Measurements from ENCODE around the gene SNUPN.
"Not testable (repeated sequence)": the region's sequence is repeated elsewhere in the genome, so short reads cannot be mapped to it uniquely, and the experiment has no call there.

The SNUPN gene

GRCh38 chr15:75582943-75583342 is 42.6 kb downstream of the SNUPN start:
- not testable (repeated sequence) for DNase-seq (ENCODE audit: low spot score)

- peak; percentile 79 for DNase-seq (ENCODE audit: low spot score)
Observed at GRCh38 chr15:75578948-75579920, 46.3 kb downstream of the SNUPN start, which contains the start of gene PTPN9. PTPN9 (minus strand) TSS chr15:75579315; CDS start chr15:75578776, 539 bp downstream.

DNA sequence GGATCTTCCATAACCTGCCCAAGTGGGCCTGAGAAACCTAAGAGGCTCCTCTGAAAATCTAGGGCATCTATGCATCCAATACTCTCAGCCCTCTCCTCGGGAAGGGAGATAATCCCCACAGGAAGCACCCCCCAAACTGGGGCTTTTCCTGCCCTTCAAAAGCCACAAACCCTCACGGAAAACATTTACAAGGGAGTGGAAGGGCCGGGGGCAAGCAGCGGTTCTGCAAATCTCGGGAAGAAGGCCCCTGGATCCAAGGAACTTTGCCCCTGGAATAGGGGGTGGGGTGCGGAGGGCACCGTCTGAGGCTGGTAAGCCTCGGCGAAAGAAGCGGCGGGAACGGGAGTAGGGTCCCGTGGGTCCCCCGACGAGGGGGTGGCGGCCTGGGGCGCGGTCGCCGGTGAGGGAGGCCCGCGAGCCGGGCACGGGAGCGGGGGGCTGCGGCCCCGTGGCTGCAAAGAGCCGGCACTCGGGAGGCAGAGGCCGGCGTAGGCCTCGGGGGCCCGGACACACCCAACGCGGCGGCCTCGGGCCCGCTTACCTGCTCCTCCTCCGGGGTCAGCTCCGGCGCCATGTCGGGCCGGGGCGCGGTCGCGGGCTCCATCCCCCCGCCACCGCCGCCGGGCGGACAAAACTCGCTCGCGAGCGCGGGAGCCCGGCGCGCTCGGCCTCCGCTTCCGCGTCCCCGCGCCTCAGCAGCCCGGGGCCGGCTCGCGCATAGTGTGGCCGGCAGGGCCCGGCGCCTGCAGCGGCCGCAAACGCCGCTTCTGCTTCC is 47.2 kb downstream of the SNUPN start:
- DNase-seq (ENCODE audit: low spot score), result peak; percentile 4

GRCh38 chr15:75577401-75578172 is 47.9 kb downstream of the SNUPN start:
- no peak for DNase-seq (ENCODE audit: low spot score)

DNA sequence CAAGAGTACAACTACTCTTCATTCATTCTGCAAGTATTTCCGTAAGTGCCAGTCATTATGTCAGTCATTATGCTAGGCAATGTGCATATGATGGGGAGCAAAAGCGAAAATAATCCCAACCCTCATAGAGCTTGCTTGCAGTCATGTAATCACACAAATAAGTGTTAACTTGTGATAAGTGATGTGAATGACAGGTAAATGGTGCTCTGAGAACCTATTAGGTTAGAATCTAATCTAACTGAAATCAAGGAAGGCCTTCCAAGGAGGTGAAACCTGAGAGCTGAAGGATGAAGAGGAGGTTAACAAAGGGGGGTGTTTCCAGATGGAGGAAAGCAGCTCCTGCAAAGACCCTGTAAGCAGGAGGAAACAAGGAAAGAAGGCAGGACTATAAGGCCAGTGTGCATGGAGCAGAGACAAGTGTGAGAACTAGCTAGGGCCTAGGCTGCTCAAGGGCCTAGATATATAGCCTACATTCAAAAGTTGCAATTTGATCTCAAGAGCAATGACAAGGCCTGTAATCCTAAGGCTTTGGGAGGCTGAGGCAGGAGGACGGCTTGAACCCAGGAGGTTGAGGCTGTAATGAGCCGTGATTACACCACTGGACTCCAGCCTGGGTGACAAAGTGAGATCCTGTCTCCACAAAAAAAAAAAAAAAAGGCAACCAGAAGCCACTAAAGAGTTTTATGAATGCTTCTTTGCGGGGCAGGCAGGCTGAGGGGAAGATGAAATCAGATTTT is 51.7 kb downstream of the SNUPN start:
- no peak for DNase-seq (ENCODE audit: low spot score)

- DNase-seq (ENCODE audit: low spot score), result no peak
Observed at GRCh38 chr15:75570126-75570845, 55.2 kb downstream of the SNUPN start.

- DNase-seq (ENCODE audit: low spot score), result no peak
Observed at GRCh38 chr15:75565062-75565970, 60.2 kb downstream of the SNUPN start.

DNA sequence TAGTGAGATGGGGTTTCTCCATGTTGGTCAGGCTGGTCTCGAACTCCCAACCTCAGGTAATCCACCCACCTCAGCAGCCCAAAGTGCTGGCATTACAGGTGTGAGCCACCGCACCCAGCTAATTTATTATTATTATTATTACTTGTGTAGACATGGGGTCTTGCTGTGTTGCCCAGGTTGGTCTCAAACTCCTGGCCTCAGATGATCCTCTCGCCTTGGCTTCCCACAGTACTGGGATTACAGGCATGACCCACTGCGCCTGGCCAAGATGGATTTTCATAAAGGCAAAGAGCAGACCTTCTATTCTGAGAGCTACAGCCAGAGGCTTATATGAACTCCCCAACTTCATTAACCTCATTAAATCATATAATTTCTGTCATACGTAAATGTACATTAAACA is 63.6 kb downstream of the SNUPN start:
- no peak for DNase-seq (ENCODE audit: low spot score)

DNA sequence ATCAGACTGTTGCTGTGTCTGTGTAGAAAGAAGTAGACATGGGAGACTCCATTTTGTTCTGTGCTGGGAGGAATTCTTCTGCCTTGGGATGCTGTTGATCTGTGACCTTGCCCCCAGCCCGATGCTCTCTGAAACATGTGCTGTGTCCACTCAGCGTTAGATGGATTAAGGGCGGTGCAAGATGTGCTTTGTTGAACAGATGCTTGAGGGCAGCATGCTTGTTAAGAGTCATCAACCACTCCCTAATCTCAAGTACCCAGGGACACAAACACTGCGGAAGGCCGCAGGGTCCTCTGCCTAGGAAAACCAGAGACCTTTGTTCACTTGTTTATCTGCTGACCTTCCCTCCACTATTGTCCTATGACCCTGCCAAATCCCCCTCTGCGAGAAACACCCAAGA is 66.2 kb downstream of the SNUPN start:
- not testable (repeated sequence) for DNase-seq (ENCODE audit: low spot score)

DNA sequence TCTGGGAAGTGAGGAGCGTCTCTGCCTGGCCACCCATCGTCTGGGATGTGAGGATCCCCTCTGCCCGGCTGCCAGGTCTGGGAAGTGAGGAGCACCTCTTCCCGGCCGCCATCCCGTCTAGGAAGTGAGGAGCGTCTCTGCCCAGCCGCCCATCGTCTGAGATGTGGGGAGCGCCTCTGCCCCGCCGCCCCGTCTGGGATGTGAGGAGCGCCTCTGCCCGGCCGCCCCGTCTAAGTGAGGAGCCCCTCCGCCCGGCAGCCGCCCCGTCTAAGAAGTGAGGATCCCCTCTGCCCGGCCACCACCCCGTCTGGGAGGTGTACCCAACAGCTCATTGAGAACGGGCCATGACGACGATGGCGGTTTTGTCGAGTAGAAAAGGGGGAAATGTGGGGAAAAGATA is 66.6 kb downstream of the SNUPN start:
- not testable (repeated sequence) for DNase-seq (ENCODE audit: low spot score)

DNA sequence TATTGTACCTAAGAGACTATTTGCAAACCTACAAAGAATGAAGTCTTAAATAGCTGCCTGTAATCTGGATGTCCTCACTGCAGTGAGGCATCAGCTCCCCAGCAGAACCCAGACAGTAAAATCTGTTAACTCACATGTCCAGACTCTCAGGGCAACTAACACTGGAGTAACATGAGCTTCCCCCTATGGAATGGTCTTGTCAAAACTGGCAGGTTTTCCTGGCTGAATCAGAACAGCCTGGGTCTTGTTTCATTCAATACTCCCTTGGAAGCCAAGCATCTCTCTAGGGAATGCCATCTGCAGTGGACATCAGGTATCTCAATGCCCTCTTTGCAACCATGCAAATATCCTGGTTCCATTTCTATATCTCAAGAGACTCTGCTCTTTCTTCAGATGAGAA is 70.8 kb downstream of the SNUPN start:
- DNase-seq (ENCODE audit: low spot score), result no peak

GRCh38 chr15:75553659-75554058 is 71.9 kb downstream of the SNUPN start:
- DNase-seq (ENCODE audit: low spot score), result no peak

- DNase-seq (ENCODE audit: low spot score), result no peak
Observed at GRCh38 chr15:75551091-75551490, 74.4 kb downstream of the SNUPN start.
